HuH-7.5 (cell line): ENCODE data around the gene NUTM2B.
"Not testable (repeated sequence)": the region's sequence is repeated elsewhere in the genome, so short reads cannot be mapped to it uniquely, and the experiment has no call there.

Experiments
- DNase-seq: peaks from one replicate; pipeline ENCODE4 v3.0.0; 2011; ENCODE audit warnings: low spot score

NUTM2B gene

GRCh38 chr10:79748510-79748909 is 45.5 kb downstream of the NUTM2B start:
- DNase-seq, result not testable (repeated sequence)

GRCh38 chr10:79753601-79754000 is 50.6 kb downstream of the NUTM2B start:
- DNase-seq, result not testable (repeated sequence)

- DNase-seq, result not testable (repeated sequence)
Observed at GRCh38 chr10:79758297-79758993, 55.4 kb downstream of the NUTM2B start.
